ENCODE data around the gene PPP1R12B.

The PPP1R12B gene

GRCh38 chr1:202348509-202349205 is at the start of gene PPP1R12B:
TSS of gene PPP1R12B (plus strand) at chr1:202348699. CDS start at chr1:202348852, 153 bp downstream.
- peak; percentile 96 to 99 for DNase-seq

DNA sequence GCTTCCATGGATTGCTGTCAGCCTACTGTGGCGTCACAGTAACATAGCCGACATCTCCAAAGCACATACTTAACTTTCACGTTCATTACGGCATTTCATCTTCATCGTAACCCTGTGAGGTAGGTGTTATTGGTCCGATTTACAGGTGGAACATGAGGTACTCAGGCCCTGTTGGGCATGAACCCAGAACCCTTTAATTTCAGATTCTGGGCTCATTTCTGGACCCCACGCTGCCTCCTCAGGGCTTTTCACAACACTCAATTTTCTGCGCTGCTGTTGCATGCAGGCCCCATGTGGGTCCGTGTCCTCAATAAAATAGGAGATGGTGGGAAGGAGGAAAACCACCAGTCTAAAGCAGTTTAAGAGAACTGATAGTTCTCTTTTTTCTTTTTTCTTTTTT is 46.3 kb upstream of the PPP1R12B start:
- no peak for DNase-seq

GRCh38 chr1:202304375-202304774 is 44.1 kb upstream of the PPP1R12B start:
- DNase-seq, result peak in 1 of 2 experiments; percentile 76

DNA sequence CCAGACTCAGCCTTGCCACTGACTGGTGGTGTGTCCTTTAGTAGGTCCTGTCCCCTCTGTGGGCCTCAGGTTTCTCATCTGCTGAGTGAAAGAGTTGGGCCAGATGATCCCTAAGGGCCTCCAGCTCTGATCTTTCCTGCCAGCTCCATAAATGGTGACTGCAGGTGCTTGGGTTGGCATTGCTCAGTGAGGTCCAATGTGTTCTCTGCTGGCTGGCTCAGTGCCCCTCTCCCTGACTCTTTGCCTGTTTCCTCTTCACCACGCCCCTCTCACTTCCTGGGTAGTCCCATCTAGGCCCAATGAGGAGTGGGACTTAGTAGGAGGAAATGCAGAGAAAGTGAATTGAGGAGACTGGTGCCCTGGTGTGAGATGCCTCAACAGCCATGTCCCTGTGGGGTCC is 43.3 kb upstream of the PPP1R12B start:
- peak in 1 of 2 experiments; percentile 29 for DNase-seq

DNA sequence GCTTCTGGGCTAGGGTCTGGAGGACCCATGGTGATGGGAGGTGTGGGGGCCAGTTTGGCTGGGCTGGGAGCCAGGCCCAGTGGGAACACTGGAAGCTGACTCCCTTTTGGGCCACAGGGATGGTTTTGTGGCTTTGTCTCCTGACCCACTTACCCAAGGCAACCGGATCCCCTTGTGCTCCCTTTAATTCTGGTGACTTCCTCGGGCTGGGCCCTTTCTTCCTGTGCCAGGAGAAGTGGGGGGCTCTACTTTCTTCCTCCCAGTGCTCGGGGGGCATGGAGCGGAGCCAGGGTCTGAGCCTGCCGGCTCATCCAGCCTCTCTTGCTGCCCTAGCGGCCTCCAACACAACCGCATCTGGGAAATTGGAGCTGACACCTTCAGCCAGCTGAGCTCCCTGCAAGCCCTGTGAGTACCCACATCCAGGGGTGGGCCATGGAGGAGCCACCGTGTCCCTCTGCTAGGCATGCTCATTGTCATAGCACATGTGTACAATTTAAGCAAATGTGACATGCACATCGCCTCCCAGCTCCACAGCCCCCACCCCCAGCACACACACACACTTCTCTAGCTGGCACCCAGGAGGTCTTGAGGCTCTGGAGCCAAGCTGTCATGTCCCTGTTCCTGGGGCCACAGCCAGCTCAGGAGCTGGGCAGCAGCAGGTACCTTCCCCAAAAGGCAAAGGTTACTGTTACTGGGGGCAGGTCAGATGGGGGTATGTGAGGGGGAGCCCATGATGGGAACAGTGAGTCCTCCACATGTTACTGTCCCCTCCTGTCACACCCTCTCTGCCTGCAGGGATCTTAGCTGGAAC is 41.8 kb upstream of the PPP1R12B start:
- no peak for DNase-seq

GRCh38 chr1:202310071-202310725 is 38.3 kb upstream of the PPP1R12B start:
- no peak for DNase-seq

GRCh38 chr1:202310746-202311145 is 37.8 kb upstream of the PPP1R12B start:
- no peak for DNase-seq

- peak in 1 of 2 experiments; percentile 15 for DNase-seq
These were observed 36.4 kb upstream of the PPP1R12B start for GRCh38 chr1:202311875-202312635.

- DNase-seq, result peak; percentile 66 to 82
These were observed 32.8 kb upstream of the PPP1R12B start for GRCh38 chr1:202315576-202316168.

DNA sequence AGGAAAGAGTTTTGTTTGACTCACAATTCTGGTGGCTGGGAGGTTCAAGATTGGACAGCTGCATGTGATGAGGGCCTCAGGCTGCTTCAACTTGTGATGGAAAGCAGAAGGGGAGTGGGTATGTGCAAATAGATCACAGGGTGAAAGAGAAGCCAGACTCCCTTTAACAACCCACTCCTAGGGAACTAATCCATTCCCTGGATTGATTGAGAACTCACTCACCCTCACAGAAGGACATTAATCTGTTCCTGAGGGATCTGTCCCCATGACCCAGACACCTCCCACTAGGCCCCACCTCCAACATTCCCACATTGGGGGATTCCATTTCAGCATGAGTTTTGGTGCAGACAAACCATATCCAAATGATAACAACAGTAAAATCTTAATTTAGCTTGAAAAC is 32.3 kb upstream of the PPP1R12B start:
- DNase-seq, result no peak

- no peak for DNase-seq
These were observed 30.3 kb upstream of the PPP1R12B start for GRCh38 chr1:202317941-202318925.

DNA sequence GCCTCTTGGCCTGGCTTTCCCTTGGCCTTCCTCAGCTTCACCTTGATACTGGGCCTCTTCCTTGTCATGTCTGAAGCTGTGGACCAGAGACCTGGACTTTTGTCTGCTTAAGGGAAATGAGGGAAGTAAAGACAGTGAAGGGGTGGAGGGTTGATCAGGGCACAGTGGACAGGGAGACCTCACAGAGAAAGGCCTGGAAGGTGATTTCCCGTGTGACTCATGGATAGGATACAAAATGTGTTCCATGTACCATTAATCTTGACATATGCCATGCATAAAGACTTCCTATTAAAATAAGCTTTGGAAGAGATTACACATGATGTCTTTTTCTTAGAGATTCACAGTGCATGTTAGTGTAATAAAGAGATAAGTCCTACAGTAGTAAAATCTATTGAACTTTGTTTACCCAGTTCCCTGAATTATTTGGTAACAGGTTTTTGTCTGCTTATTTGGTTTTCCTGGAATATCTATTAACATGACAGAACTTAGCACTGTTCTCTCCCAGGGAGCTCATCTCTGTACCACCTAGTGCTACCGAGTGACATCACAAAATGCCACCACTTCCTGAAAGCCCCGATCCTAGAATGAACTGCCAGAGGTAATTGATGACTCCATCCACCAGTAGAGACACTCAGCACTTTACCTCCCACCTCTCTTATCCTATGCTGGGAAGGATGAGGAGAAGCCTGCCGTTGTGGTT is 29.0 kb upstream of the PPP1R12B start:
- DNase-seq, result no peak

- DNase-seq, result no peak
These were observed 28.5 kb upstream of the PPP1R12B start for GRCh38 chr1:202320081-202320405.

DNA sequence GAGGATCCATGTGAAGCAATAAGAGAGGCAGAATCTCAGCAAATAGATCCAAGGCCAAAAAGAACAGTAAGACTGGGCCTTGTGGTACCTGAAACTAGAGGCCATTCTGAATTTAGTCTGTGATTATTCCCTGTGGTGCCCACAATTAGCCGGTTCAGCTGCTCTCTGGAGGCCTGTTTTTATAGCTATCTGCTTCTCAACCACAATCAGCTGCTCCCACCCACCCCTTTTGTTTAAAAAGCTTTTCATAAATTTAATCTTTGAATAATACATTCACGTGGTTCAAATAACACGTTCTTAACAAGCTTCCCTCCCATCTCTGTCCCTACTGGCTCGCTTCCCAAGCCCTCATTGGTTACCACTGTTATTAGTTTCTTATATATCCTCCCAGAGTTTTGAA is 24.8 kb upstream of the PPP1R12B start:
- no peak for DNase-seq

DNA sequence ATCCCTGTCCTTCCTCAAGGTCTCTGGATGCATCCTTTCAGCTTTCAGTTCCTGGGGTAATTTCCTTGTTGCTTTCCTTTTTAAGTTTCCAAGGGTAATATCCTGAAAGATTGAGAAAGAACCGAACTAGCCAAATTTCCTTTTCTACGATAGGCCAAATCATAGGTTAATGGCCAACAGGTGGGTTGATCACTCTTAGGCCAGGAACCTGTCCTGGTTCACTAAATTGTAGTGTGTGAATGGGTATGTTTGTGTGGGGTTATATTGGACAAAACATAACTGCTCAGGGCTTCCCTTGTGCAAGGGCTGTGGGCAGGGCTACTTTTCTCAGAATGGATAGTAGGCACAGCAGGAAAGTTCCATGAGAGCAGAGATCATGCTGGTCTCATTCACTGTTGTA is 23.9 kb upstream of the PPP1R12B start:
- no peak for DNase-seq

DNA sequence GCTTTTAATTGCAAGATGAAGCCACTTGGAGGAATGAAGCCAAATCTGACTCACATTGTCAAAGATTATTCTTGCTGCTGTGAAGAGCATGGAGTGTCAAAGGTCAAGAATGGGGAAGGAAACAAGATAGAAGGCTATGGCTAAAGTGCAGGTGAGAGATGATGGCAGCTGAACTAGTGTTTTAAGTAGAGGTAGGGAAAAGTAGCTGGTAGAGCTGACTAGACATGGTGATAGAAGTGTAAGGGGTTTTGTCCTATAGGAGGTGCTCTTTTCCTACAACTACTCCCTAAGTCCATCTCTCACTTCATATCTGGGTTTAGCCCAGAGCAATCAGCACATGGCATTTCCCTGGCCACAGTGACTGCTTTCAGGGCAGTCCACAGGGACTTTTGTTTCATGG is 18.6 kb upstream of the PPP1R12B start:
- no peak for DNase-seq

DNA sequence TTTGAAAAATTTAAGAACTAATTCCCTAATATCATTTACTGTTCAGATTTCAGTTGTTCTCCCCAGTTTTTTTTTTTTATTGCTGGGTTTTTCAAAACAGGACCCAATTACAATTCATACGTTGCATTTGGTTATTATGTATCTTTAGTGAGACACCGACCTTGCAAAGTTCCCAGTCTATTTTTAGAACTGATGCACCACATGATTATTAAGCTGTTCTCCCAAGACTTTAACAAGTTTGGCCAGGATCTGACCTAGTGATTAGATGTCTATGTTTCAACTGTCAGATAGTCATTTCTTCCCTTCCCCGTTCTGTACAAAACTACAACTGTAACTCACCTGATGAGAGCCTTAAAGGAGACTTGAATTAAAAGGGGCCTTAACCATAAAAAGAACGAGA is 14.6 kb upstream of the PPP1R12B start:
- no peak for DNase-seq

- peak; percentile 58 to 79 for DNase-seq
These were observed 4.7 kb upstream of the PPP1R12B start for GRCh38 chr1:202343652-202344349.

DNA sequence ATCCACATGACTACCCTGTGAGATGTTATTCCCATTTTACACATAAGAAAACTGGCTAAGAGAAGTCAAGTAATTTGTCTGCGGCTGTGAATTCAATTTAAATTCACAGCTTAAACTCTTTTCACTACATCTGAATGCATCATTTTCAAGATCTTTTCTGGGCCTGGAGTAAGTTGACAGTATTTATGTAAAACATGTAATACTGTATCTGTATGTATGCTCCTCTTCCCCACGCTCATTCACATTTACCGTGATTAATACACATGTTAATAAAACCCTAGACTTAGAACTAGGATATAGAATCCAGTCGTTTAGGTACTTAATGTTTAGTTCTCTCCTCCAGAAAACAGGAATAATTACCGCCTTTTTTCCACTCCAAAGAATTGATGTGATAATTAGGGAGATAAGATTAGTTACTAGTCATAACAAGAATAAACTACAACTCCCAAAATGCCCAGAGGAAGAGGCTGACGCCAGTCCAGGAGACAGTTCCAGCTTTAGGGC is 442 bp upstream of the PPP1R12B start:
- DNase-seq, result no peak
